Measurements from ENCODE around the gene RETN. TPM values are rescaled to one million over a fixed set of nuclear protein-coding genes. Genes with fewer than 3 reads are reported as not detected.

RETN gene
- total RNA-seq, 2 donors from 2014 or later: not detected

DNA sequence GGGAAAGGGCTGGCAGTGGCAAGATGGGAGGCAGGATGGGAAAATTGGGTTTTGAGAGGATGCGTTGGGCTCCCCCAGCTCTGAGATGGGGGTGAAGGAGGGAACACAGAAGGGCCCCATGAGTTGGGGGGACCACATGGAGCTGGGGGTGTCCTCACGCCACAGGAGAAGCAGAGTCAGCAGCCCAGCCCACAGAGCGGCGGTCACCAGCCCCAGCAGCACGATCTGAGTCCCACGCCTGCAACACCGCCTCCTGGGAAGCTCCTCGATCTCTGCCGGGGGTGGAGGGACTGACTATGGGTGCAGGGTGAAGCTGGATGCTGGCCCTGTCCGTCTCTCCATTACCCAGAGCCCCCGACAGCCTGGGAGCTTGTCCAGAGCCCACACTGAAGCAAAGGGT is 29.7 kb downstream of the RETN start:
- H3K4me3 Mint-ChIP-seq: peak overlapping the region; percentile 55
- no peak for ATAC-seq (replicated peaks)
- peaks cover 11% of the 10 kb centered on the region for H3K27me3 Mint-ChIP-seq
- peak overlapping the region; percentile 89 for H3K27ac Mint-ChIP-seq
- H3K4me1 Mint-ChIP-seq: peaks cover 14% of the 10 kb centered on the region
- no peaks in the 10 kb centered on the region for H3K9me3 Mint-ChIP-seq
- H3K36me3 Mint-ChIP-seq (ENCODE audit: low read depth): no peaks in the 10 kb centered on the region

DNA sequence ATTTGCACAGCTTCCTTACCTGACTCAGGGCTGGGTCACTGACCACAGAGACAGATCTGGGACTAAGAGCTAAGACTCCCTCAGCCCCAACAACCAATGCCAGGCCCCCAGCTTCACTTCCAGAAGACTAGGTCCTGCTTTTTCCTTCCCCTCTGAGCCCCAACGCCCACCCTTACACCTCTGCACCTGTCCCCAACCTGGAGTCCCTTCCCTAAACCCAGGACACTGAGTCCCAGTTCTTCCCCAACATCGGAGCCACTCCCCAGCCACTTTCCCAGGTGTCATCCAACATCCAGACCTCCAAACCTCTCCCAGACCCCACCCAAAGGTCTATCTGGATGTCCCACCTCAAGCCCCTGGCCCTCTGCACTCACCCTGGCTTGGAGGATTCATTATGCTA is 30.2 kb downstream of the RETN start:
- Mint-ChIP-seq H3K36me3 (ENCODE audit: low read depth) (no peaks in the 10 kb centered on the region), H3K9me3 (no peaks in the 10 kb centered on the region), H3K4me3 (peak overlapping the region; percentile 55), H3K4me1 (peaks cover 14% of the 10 kb centered on the region), H3K27me3 (peaks cover 11% of the 10 kb centered on the region), H3K27ac (peak overlapping the region; percentile 89)
- no peak for ATAC-seq (replicated peaks)

DNA sequence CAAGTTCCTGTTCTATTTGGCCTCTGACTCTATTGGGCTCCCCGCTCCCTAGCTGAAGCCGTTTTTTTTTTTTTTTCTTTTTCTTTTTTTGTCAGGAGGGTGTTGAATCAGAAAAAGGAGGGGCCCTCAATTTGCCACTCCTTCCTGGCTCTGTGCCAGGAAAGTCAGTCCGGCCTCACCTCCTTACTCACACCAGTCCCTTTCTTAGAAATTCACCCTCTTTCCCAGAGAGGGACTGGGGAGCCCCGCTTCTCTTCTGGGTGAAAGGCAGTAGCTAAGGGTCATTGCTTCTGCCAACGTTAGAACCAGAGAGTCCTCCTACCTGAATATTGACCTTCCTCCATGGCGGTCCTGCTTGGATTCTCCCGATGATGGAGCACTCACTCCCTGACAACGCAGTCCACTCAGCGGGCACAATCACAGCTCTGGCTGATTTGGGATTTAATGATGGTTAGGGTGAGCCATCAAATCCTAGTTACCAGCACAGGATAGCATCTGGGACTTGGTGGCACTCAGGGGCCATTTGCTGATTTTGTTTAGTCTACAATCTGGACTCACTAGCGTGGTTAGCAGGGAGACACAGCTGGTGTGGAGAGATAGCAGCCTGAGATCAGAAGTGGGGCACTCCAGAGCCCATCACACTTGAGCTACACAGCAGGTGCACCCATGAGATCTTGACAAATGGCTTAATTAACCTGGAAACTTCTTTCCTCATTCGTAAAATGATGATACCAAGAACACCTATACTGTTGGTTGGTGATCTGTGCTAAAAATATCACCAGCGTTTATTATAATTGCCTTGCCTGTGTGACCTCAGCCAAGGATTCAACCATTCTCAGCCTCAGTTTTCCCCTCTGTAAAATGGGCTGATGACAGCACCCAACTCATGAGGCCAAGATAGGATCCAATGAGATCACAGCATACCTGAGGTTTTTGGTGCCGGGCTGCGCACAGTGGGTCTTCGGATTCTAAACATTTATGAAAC is 30.9 kb downstream of the RETN start:
- peaks cover 14% of the 10 kb centered on the region for H3K4me1 Mint-ChIP-seq
- H3K36me3 Mint-ChIP-seq (ENCODE audit: low read depth): no peaks in the 10 kb centered on the region
- peaks cover 11% of the 10 kb centered on the region for H3K27me3 Mint-ChIP-seq
- H3K9me3 Mint-ChIP-seq: no peaks in the 10 kb centered on the region
- peak overlapping the region; percentile 55 for H3K4me3 Mint-ChIP-seq
- peak; percentile 90 for ATAC-seq (replicated peaks)
- peak overlapping the region; percentile 89 for H3K27ac Mint-ChIP-seq

DNA sequence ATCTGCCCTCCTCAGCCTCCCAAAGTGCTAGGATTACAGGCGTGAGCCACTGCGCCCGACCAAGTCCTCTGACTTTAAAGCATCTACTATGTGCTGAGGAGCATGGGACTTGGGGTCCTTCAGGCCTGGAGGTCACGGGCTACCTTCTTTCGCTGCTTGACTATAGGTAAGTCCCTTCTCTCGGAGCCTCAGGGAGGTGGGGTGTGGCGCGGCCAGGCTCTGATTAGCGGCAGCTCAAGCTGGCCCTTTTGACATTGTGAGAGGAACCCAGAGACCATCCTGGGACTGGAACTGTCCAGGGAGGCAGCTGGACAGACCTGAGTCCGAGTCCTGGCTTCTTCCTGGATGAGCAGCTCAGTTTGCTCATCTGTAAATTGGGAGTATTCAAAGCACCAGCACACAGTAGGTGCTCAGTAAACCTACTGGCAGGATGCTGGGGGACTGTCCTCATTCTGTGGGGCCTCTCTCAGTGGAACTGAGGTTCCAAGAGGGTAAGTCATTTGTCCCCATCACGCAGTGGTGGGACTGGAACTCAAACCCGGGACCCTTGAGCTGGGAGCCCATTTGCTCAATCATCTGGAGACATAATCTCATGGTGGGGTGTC is 32.3 kb downstream of the RETN start:
- H3K36me3 Mint-ChIP-seq (ENCODE audit: low read depth): no peaks in the 10 kb centered on the region
- no peak overlapping the region for H3K27ac Mint-ChIP-seq
- H3K27me3 Mint-ChIP-seq: peaks cover 11% of the 10 kb centered on the region
- H3K4me3 Mint-ChIP-seq: no peak overlapping the region
- H3K9me3 Mint-ChIP-seq: no peaks in the 10 kb centered on the region
- ATAC-seq (replicated peaks): no peak
- H3K4me1 Mint-ChIP-seq: peaks cover 22% of the 10 kb centered on the region

DNA sequence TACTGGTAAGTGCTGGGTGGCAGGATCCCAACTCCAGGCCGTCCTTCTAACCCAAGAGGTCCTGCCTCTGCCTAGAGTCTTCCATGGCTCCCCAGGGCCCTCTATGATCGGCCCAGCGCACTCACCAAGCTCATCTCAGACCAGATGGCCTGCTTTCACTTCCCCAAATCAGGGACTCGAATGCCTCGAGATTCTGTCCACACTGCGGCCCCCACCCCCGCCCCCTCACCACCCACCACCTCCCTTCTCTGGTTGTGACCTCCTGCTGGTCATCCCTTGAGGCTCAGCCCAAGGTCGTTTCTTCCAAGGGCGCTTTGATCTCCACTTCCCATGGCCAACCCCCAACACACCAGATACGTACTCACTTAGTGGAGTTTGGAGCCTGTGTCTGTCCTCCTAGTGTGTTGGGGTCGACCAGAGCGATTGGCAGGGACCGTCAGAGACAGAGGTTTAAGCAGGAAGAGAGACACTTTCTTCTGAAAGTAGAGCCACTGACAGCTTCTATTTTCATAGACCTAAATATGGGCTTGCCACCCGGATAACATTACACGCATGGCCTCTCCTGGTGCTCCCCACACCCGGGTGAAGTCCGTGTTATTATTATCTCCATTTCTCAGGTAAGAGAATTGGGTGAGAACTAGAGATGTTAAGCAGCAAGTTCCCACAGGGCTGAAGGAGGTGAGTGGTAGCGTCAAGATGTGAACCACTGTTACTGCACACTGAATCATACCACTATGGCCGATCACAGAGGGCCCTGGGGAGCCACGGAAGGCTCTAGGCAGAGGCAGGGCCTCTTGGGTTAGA is 33.0 kb downstream of the RETN start, which contains the start of gene FCER2:
Gene FCER2 (minus strand): TSS at position 478 of the 804 bp plus-strand sequence. CDS start 2,371 bp downstream, outside the sequence.
- ATAC-seq (replicated peaks): no peak
- Mint-ChIP-seq H3K27me3 (peaks cover 8% of the 10 kb centered on the region), H3K4me3 (no peak within 1 kb of the TSS), H3K27ac (peak within 1 kb of the TSS; percentile 57), H3K36me3 (ENCODE audit: low read depth) (no peaks in the 10 kb centered on the region), H3K9me3 (no peaks in the 10 kb centered on the region), H3K4me1 (peaks cover 29% of the 10 kb centered on the region)

DNA sequence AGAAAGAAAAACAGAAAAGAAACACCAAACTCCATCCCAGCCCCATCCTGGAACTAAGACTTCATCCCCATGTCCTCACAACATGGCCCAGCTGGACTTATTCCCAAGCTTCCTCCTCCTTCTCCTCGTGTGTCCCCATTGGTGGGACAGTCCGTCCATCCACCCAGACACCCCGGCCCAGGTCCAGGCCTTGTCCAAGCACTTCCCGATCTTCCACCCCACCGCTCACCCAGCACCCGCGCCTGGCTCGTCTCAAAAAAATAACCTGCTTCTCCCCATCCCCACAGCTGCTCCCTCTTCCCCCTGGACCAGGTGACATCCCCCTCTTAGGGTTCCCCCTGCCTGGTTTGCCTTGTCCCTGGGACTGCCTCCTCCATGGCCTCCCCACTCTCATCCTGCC is 34.5 kb downstream of the RETN start:
- Mint-ChIP-seq H3K4me3 (no peak overlapping the region), H3K4me1 (peaks cover 32% of the 10 kb centered on the region), H3K27me3 (peaks cover 3% of the 10 kb centered on the region), H3K36me3 (ENCODE audit: low read depth) (no peaks in the 10 kb centered on the region), H3K9me3 (no peaks in the 10 kb centered on the region), H3K27ac (no peak overlapping the region)
- no peak for ATAC-seq (replicated peaks)

DNA sequence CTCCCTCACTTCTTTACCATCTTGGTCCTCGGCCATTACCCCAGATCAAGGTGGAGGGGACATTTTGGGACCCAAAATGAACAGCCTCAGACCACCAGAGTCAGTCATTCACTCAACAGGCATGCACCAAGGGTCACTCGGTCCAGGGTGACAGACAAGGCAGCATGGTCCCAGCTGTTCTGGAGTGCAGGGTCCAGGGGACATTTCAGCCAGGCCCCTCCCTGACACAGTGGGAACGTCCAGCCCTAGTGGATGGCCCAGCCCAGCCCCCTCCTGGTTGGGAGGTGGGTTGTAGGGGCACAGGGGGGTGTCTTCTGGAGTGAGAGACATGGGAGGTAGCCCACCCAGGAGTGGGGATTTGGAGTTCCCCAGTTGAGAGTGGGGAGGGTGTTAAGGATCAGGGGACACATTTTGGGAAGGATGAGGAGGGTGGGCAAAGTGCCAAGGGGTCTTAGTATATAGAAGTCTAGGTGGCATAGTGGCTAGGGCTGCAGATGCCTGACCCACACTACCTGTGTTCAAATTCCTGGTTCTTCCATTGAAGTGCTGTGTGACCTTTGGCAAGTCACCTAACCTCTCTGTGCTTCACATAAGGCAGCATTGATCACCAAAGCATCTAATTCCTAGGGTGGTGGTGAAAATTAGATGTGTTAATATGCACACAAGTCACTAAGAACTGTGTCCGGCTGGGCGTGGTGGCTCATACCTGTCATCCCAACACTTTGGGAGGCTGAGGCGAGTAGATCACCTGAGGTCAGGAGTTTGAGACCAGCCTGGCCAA is 35.6 kb downstream of the RETN start:
- H3K4me1 Mint-ChIP-seq: peaks cover 25% of the 10 kb centered on the region
- H3K36me3 Mint-ChIP-seq (ENCODE audit: low read depth): no peaks in the 10 kb centered on the region
- no peak for ATAC-seq (replicated peaks)
- no peak overlapping the region for H3K27ac Mint-ChIP-seq
- no peak overlapping the region for H3K4me3 Mint-ChIP-seq
- no peaks in the 10 kb centered on the region for H3K9me3 Mint-ChIP-seq
- H3K27me3 Mint-ChIP-seq: no peaks in the 10 kb centered on the region

DNA sequence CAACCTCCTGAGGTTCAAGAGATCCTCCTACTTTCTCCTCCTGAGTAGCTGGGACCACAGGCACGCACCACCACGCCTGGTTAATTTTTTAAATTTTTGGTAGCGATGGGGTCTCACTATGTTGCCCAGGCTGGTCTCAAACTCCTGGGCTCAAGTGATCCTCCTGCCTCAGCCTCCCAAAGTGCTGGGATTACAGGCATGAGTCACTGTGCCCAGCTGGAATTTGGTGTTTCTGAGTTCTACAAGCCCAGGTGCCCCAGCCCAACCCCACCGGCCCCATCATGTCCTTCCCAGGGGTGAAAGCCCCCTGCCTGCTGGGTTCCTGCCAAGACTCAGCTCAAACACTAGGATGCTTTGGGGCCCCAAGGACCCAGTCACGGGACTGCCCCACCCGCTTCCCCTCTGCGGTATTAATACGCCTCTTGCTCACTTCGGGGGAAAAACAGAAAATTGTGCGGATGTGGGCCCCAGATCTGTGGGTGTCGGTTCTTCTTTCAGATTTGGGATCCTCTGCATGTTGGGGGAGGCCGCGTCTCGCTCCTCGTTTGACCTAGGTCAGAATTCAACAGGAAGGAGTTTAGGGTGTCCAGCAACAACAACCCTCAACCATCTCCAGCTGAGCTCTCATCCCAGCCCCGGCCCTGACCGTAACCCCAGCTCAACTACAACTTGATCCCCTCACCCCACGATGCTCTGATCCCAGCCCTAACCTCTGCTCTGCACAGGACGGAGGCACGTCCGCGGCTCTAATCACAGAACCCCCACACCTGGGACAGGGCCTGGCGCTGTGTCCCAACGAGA is 36.7 kb downstream of the RETN start:
- H3K27ac Mint-ChIP-seq: peak overlapping the region; percentile 71
- H3K36me3 Mint-ChIP-seq (ENCODE audit: low read depth): no peaks in the 10 kb centered on the region
- H3K4me1 Mint-ChIP-seq: peaks cover 17% of the 10 kb centered on the region
- ATAC-seq (replicated peaks): peak; percentile 96
- H3K9me3 Mint-ChIP-seq: no peaks in the 10 kb centered on the region
- peak overlapping the region; percentile 56 for H3K4me3 Mint-ChIP-seq
- no peaks in the 10 kb centered on the region for H3K27me3 Mint-ChIP-seq

DNA sequence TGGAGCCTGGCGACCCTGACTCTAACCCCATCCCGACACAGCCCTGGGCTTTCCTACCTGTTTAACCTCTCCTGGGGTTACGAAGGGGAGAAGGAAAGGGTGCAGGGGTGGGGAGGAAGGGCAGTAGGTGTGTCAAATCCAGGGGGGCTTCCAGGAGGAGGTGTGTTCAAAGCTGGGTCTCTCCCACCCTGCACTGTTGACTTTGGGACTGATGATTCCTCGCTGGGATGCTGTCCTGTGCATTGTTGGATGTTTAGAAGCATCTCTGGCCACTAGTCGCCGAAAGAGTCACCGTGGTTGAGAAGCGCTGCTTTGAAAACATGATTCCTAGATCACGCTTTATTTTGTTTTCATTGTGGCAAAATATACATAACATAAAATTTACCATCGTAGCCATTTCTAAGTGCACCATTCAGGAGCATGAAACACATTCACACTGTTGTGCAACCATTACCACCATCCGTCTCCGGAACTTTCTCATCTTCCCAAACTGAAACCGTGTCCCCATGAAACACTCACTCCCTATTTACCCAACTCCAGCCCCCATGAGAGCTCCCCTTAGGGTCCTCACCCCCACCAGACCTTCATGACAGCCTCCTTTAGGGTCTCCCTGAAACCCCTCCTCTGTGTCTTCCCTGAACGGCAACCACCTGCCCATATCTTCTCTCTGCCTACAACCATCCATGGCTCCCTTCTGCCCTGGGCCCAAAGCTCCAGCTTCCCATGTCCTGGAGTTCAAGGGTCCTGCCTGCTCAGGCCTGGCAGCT is 37.5 kb downstream of the RETN start:
- Mint-ChIP-seq H3K9me3 (no peaks in the 10 kb centered on the region), H3K27me3 (no peaks in the 10 kb centered on the region), H3K36me3 (ENCODE audit: low read depth) (no peaks in the 10 kb centered on the region), H3K4me3 (peak overlapping the region; percentile 56), H3K27ac (peak overlapping the region; percentile 71), H3K4me1 (peaks cover 17% of the 10 kb centered on the region)
- ATAC-seq (replicated peaks): no peak

DNA sequence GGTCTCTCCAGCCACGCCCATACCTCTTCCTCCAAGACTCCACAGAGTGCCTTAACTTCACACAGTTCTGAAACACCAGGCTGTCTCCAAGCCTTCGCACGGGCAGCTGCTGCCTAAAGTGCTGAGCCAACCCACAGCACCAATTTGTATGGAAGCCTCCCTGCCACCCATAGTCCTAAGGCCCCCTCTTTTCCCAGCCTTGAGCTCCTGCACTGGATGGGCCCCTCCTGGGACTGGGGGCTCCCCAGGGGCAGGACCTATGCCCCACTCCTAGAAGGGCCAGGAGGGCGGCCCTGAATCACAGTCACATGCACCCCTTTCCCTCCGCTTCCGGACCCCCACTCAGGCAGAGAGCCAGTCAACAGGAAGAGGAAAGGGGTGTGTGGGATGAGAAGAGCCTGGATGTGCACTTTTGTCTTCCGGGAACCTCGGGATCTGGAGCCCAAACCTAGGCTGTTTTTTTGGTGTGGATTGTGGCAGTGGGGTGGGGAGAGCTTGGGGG is 38.2 kb downstream of the RETN start:
- ATAC-seq (replicated peaks): no peak
- peak overlapping the region; percentile 56 for H3K4me3 Mint-ChIP-seq
- H3K27ac Mint-ChIP-seq: peak overlapping the region; percentile 71
- H3K4me1 Mint-ChIP-seq: peaks cover 17% of the 10 kb centered on the region
- H3K36me3 Mint-ChIP-seq (ENCODE audit: low read depth): no peaks in the 10 kb centered on the region
- H3K27me3 Mint-ChIP-seq: no peaks in the 10 kb centered on the region
- H3K9me3 Mint-ChIP-seq: no peaks in the 10 kb centered on the region

DNA sequence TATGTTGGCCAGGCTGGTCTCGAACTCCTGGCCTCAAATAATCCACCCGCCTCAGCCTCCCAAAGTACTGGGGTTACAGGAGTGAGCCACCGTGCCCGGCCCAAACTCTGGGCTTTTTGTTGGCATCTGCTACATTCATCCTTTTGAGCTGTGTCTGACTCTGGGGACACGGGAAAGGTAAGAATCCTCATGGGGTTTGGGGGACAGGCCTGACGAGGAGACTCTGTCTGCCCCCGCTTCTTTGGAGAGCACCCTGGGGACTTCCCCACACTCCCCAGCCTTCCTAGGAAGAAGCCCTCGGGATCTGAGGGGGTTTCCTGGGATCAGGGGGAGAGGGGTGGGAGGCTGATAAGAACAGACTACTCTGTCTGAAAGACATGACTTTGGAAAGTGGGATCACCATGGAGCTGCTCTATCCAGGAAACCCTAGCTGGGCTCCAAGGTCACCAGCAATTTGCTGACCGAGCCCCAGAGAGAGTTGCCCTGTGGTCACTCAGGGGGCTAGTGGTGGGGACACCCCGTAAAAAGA is 41.1 kb downstream of the RETN start:
- H3K4me1 Mint-ChIP-seq: peaks cover 17% of the 10 kb centered on the region
- H3K27ac Mint-ChIP-seq: no peak overlapping the region
- no peaks in the 10 kb centered on the region for H3K36me3 Mint-ChIP-seq (ENCODE audit: low read depth)
- H3K27me3 Mint-ChIP-seq: no peaks in the 10 kb centered on the region
- H3K9me3 Mint-ChIP-seq: no peaks in the 10 kb centered on the region
- no peak overlapping the region for H3K4me3 Mint-ChIP-seq
- ATAC-seq (replicated peaks): no peak

DNA sequence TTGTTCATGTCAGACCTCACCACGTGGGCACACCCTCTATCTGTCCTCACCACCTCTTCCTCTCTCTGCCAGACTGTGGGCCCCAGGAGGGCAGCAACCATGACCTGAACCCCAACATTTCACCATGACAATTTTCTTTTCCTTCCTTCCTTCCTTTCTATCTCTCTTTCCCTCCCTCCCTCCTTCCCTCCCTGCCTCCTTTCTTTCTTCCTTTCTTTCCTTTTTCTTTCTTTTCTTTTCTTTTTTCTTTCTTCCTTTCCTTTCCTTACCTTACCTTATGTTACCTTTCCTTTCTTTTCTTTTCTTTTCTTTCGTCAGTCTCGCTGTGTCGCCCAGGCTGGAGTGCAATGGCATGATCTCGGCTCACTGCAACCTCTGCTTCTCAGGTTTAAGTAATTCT is 41.8 kb downstream of the RETN start:
- Mint-ChIP-seq H3K27me3 (no peaks in the 10 kb centered on the region), H3K36me3 (ENCODE audit: low read depth) (no peaks in the 10 kb centered on the region), H3K4me3 (no peak overlapping the region), H3K27ac (no peak overlapping the region), H3K9me3 (no peaks in the 10 kb centered on the region), H3K4me1 (peaks cover 15% of the 10 kb centered on the region)
- ATAC-seq (replicated peaks): no peak
